Measurements from ENCODE around the gene DAW1. TPM values are rescaled to one million over a fixed set of nuclear protein-coding genes. Genes with fewer than 3 reads are reported as not detected.

DAW1 gene
- total RNA-seq, 4 donors from 2014 or later = 0.30 to 0.59 TPM; not detected in 2

- WGBS, 2 donors = 40 to 43% methylated on average over 10 to 11 of the region's 11 CpGs
- no peaks in the 10 kb centered on the region for H3K36me3 ChIP-seq
- peak in 2 of 5 experiments; percentile 18 to 27 for TF ChIP-seq CTCF (IDR thresholded peaks at IDR 0.05)
- TF ChIP-seq POLR2A (IDR thresholded peaks at IDR 0.05) = no peak
- DNase-seq (ENCODE audit: low spot score in 2 of 2) = no peak
- H3K27me3 ChIP-seq = no peaks in the 10 kb centered on the region
- no peak overlapping the region for H3K27ac ChIP-seq
- no peak overlapping the region for H3K4me3 ChIP-seq
- H3K9me3 ChIP-seq = no peaks in the 10 kb centered on the region
- H3K4me1 ChIP-seq = no peaks in the 10 kb centered on the region
Observed at GRCh38 chr2:227939271-227940027, 68.0 kb downstream of the DAW1 start.

- no peak for DNase-seq (ENCODE audit: low spot score in 2 of 2)
- TF ChIP-seq EP300 (IDR thresholded peaks at IDR 0.05) (no peak), CTCF (IDR thresholded peaks at IDR 0.05) (no peak), POLR2A (IDR thresholded peaks at IDR 0.05) (no peak)
- Histone ChIP-seq H3K27me3 (no peaks in the 10 kb centered on the region), H3K27ac (no peak overlapping the region), H3K36me3 (no peaks in the 10 kb centered on the region), H3K9me3 (no peaks in the 10 kb centered on the region), H3K4me3 (no peak overlapping the region), H3K4me1 (no peaks in the 10 kb centered on the region)
- 81 to 86% methylated on average over 2 of the region's 2 CpGs for WGBS, 2 donors
Observed at GRCh38 chr2:227942021-227942420, 70.6 kb downstream of the DAW1 start.

- Histone ChIP-seq H3K36me3 (no peaks in the 10 kb centered on the region), H3K27ac (no peak overlapping the region), H3K9me3 (no peaks in the 10 kb centered on the region), H3K27me3 (no peaks in the 10 kb centered on the region), H3K4me3 (no peak overlapping the region), H3K4me1 (no peaks in the 10 kb centered on the region)
- TF ChIP-seq POLR2A (IDR thresholded peaks at IDR 0.05) = no peak
- no peak for TF ChIP-seq EP300 (IDR thresholded peaks at IDR 0.05)
- TF ChIP-seq CTCF (IDR thresholded peaks at IDR 0.05) = no peak
- 46 to 92% methylated on average over 2 of the region's 2 CpGs for WGBS, 2 donors
- DNase-seq (ENCODE audit: low spot score in 2 of 2) = no peak
Observed at GRCh38 chr2:227942965-227943364, 71.5 kb downstream of the DAW1 start.

- DNase-seq (ENCODE audit: low spot score in 2 of 2) = no peak
- Histone ChIP-seq H3K27me3 (no peaks in the 10 kb centered on the region), H3K4me3 (no peak overlapping the region), H3K4me1 (no peaks in the 10 kb centered on the region), H3K36me3 (no peaks in the 10 kb centered on the region), H3K27ac (no peak overlapping the region), H3K9me3 (peaks cover 0 to 7% (median 0%) of the 10 kb centered on the region in 4 donors)
- TF ChIP-seq EP300 (IDR thresholded peaks at IDR 0.05) (no peak), POLR2A (IDR thresholded peaks at IDR 0.05) (no peak), CTCF (IDR thresholded peaks at IDR 0.05) (no peak)
- WGBS, 2 donors = 87 to 90% methylated on average over 3 of the region's 3 CpGs
Observed at GRCh38 chr2:227960317-227960716, 88.9 kb downstream of the DAW1 start.

GRCh38 chr2:227971619-227972230 is 100.3 kb downstream of the DAW1 start:
- no peak for TF ChIP-seq POLR2A (IDR thresholded peaks at IDR 0.05)
- H3K27ac ChIP-seq = no peak overlapping the region
- WGBS, 2 donors = 71 to 74% methylated on average over 7 of the region's 7 CpGs
- no peaks in the 10 kb centered on the region for H3K27me3 ChIP-seq
- H3K36me3 ChIP-seq = no peaks in the 10 kb centered on the region
- H3K4me3 ChIP-seq = no peak overlapping the region
- DNase-seq (ENCODE audit: low spot score in 2 of 2) = no peak
- no peaks in the 10 kb centered on the region for H3K4me1 ChIP-seq
- no peaks in the 10 kb centered on the region for H3K9me3 ChIP-seq

All from tibial nerve (tissue), 4 donors.